KMS-11 (cell line): Measurements from ENCODE around the gene FALEC.

ENCODE experiments used
- H2AFZ ChIP-seq: fragments of 200-600 bp; sonication (generic); 2 replicates; pipeline ENCODE4 v1.6.1; 2016; ENCODE audit warnings: antibody characterized with exemption, mixed run types, low read depth
- H3K27ac ChIP-seq: fragments of 200-600 bp; sonication (generic); 2 replicates; pipeline ENCODE4 v1.6.1; 2016; ENCODE audit warnings: mild to moderate bottlenecking, mixed run types
- H3K27me3 ChIP-seq: fragments of 200-600 bp; sonication (generic); 2 replicates; pipeline ENCODE4 v1.6.1; 2017; ENCODE audit warnings: mild to moderate bottlenecking, low read depth, mixed run types, moderate library complexity; ENCODE audit not compliant: insufficient read depth
- H3K36me3 ChIP-seq: fragments of 200-600 bp; sonication (generic); 2 replicates; pipeline ENCODE4 v1.6.1; 2017; ENCODE audit warnings: mild to moderate bottlenecking, mixed run types; ENCODE audit not compliant: insufficient read depth
- H3K4me1 ChIP-seq: fragments of 200-600 bp; sonication (generic); 2 replicates; pipeline ENCODE4 v1.6.1; 2016; ENCODE audit warnings: mild to moderate bottlenecking, low read depth, mixed run types; ENCODE audit not compliant: poor library complexity, severe bottlenecking
- H3K4me2 ChIP-seq: fragments of 200-600 bp; sonication (generic); 2 replicates; pipeline ENCODE4 v1.7.0; 2016; ENCODE audit warnings: mild to moderate bottlenecking, mixed run types
- H3K4me3 ChIP-seq: fragments of 200-600 bp; sonication (generic); IDR thresholded peaks from 2 replicates; pipeline ENCODE4 v1.6.1; 2017; ENCODE audit warnings: low read depth, low read length, mixed read lengths; ENCODE audit not compliant: insufficient read depth
- H3K79me2 ChIP-seq: fragments of 200-600 bp; sonication (generic); 2 replicates; pipeline ENCODE4 v1.6.1; 2016; ENCODE audit warnings: low read depth, mixed run types; ENCODE audit not compliant: insufficient read depth
- H3K9ac ChIP-seq: fragments of 200-600 bp; sonication (generic); 2 replicates; pipeline ENCODE4 v1.6.1; 2016; ENCODE audit warnings: mild to moderate bottlenecking, mixed run types
- H4K20me1 ChIP-seq: fragments of 200-600 bp; sonication (generic); 2 replicates; pipeline ENCODE4 v1.6.1; 2016; ENCODE audit warnings: mild to moderate bottlenecking, mixed run types; ENCODE audit not compliant: insufficient read depth
- TF ChIP-seq, protein P1 (sequence below): fragments of 200-600 bp; sonication (generic); conservative IDR thresholded peaks from 2 replicates; pipeline ENCODE4 v1.6.1; 2017; ENCODE audit warnings: low read depth, mild to moderate bottlenecking, antibody characterized with exemption, low read length, moderate library complexity, mixed read lengths

FALEC gene

DNA sequence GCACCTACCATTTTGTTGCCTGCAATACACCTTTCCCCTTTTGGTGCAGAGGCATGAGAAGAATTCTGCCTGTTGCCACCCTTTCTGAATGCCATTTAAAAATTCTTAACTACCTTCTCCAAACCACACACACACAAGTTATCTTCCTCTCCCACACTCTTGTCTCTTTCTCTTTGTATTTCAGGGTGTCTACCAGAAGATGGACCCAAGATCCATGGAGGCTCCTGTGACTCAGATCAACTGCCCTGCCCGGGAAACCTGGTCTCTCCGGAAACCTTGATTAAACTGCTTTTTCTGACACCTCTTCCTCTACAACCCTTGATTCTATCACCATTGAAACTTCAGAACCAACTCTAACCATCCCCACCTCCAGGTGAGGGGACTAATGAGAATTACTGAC lies 30.7 kb upstream of the FALEC start:
- TF ChIP-seq, protein P1, sequence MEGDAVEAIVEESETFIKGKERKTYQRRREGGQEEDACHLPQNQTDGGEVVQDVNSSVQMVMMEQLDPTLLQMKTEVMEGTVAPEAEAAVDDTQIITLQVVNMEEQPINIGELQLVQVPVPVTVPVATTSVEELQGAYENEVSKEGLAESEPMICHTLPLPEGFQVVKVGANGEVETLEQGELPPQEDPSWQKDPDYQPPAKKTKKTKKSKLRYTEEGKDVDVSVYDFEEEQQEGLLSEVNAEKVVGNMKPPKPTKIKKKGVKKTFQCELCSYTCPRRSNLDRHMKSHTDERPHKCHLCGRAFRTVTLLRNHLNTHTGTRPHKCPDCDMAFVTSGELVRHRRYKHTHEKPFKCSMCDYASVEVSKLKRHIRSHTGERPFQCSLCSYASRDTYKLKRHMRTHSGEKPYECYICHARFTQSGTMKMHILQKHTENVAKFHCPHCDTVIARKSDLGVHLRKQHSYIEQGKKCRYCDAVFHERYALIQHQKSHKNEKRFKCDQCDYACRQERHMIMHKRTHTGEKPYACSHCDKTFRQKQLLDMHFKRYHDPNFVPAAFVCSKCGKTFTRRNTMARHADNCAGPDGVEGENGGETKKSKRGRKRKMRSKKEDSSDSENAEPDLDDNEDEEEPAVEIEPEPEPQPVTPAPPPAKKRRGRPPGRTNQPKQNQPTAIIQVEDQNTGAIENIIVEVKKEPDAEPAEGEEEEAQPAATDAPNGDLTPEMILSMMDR = no peak
- no peak overlapping the region for H3K4me3 ChIP-seq
- H3K79me2 ChIP-seq = peaks cover 11% of the 10 kb centered on the region; the same call in 1 of the 2 replicates
- H3K27me3 ChIP-seq = no peaks in the 10 kb centered on the region; the same call in 1 of the 2 replicates
- no peak overlapping the region for H3K4me2 ChIP-seq
- no peaks in the 10 kb centered on the region for H4K20me1 ChIP-seq
- H3K36me3 ChIP-seq = no peaks in the 10 kb centered on the region
- peaks cover 8% of the 10 kb centered on the region for H3K4me1 ChIP-seq
- no peak overlapping the region for H3K9ac ChIP-seq
- H3K27ac ChIP-seq = no peak overlapping the region
- no peak overlapping the region for H2AFZ ChIP-seq

DNA sequence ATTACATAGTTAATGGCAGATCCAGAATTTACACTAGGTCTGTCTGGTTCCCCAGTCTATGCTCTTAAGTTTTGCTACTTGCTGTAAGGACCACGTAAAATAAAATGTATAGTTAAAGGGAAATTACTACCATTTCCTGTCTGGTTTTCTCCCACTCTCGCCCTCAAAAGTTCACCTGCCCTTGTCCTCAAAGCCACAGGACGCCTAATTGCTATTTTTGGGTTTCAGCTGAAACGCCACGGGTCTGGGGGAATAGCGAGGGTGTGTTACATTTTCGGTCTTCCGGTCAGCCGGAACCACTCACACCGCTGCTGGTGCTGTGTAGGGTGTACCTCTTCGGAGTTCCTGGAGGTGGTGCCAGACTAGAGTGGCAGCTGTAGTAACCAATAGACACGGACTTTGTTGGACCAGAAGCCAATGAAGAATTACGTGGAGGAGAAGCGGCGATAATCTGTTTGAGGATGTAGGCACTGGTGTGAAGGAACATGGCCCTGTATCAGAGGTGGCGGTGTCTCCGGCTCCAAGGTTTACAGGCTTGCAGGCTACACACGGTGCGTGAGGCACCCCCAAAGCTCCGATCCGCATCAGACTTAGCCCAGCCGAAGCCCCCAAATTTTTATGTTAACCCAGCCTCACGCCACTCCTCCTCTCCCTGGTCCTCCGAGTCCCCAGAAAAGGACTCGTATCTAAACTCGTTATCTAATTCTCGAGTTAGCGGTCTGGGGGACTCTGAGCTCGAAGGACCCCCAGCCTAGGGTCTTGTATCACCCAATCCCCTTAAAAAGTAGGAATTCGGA lies 28.4 kb upstream of the FALEC start, which contains the start of gene TARS2:
Gene TARS2 (plus strand): TSS at position 454 of the 797 bp plus-strand sequence. CDS start 32 bp downstream, at position 486.
- H3K4me3 ChIP-seq = peak within 1 kb of the TSS; percentile 100
- H4K20me1 ChIP-seq = no peaks in the 10 kb centered on the region
- TF ChIP-seq, protein P1 = peak; percentile 57; the same call in 1 of the 2 replicates
- peaks cover 4% of the 10 kb centered on the region; the same call in 1 of the 2 replicates for H3K36me3 ChIP-seq
- H2AFZ ChIP-seq = peak within 1 kb of the TSS; percentile 70
- peak within 1 kb of the TSS; percentile 57 for H3K9ac ChIP-seq
- peak within 1 kb of the TSS; percentile 79 for H3K4me2 ChIP-seq
- H3K27ac ChIP-seq = peak within 1 kb of the TSS; percentile 13; the same call in 1 of the 2 replicates
- no peaks in the 10 kb centered on the region; the same call in 1 of the 2 replicates for H3K27me3 ChIP-seq
- H3K4me1 ChIP-seq = peaks cover 8% of the 10 kb centered on the region
- peaks cover 11% of the 10 kb centered on the region; the same call in 1 of the 2 replicates for H3K79me2 ChIP-seq

DNA sequence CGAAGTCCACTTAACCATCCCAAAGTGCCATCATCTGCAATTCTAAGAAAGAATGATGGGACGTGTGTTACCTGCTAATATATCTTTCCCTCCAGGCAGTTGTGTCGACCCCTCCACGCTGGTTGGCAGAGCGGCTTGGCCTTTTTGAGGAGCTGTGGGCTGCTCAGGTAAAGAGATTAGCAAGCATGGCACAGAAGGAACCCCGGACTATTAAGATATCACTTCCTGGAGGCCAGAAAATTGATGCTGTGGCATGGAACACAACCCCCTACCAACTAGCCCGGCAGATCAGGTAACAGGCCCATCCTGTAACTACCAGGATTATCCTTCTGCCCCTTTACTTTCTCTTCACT lies 27.8 kb upstream of the FALEC start:
- peak overlapping the region; percentile 100 for H3K4me3 ChIP-seq
- peak overlapping the region; percentile 79 for H3K4me2 ChIP-seq
- no peaks in the 10 kb centered on the region for H4K20me1 ChIP-seq
- H2AFZ ChIP-seq = peak overlapping the region; percentile 70
- H3K79me2 ChIP-seq = peaks cover 11% of the 10 kb centered on the region; the same call in 1 of the 2 replicates
- H3K27ac ChIP-seq = peak overlapping the region; percentile 11; the same call in 1 of the 2 replicates
- H3K36me3 ChIP-seq = peaks cover 5% of the 10 kb centered on the region; the same call in 1 of the 2 replicates
- H3K27me3 ChIP-seq = no peaks in the 10 kb centered on the region; the same call in 1 of the 2 replicates
- H3K4me1 ChIP-seq = peaks cover 8% of the 10 kb centered on the region
- peak overlapping the region; percentile 57 for H3K9ac ChIP-seq
- TF ChIP-seq, protein P1 = no peak

DNA sequence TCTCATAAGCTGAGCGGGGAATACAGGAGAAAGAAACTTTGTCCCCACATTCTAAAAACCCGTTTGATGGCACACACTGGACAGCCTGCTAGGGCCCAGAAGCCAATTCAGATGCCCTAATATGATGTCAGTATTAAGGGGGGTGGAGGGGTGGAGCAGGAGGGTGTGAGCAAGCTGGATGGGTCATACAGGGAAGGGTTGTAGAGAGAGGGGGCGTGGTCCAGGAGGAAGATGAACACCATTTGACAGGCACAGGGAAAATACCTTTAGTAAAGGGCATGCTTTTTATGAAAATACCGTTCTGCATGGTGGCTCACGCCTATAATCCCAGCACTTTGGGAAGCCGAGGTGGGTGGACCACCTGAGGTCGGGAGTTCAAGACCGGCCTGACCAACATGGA lies 22.4 kb upstream of the FALEC start:
- TF ChIP-seq, protein P1 = no peak
- H3K36me3 ChIP-seq = peaks cover 8% of the 10 kb centered on the region; the same call in 1 of the 2 replicates
- H2AFZ ChIP-seq = no peak overlapping the region
- no peak overlapping the region for H3K4me2 ChIP-seq
- no peaks in the 10 kb centered on the region for H4K20me1 ChIP-seq
- peaks cover 5% of the 10 kb centered on the region for H3K4me1 ChIP-seq
- no peaks in the 10 kb centered on the region for H3K27me3 ChIP-seq
- peaks cover 3% of the 10 kb centered on the region; the same call in 1 of the 2 replicates for H3K79me2 ChIP-seq
- no peak overlapping the region for H3K4me3 ChIP-seq
- no peak overlapping the region for H3K9ac ChIP-seq
- no peak overlapping the region for H3K27ac ChIP-seq
